Measurements from ENCODE around the gene NELFCD.

Gene NELFCD

DNA sequence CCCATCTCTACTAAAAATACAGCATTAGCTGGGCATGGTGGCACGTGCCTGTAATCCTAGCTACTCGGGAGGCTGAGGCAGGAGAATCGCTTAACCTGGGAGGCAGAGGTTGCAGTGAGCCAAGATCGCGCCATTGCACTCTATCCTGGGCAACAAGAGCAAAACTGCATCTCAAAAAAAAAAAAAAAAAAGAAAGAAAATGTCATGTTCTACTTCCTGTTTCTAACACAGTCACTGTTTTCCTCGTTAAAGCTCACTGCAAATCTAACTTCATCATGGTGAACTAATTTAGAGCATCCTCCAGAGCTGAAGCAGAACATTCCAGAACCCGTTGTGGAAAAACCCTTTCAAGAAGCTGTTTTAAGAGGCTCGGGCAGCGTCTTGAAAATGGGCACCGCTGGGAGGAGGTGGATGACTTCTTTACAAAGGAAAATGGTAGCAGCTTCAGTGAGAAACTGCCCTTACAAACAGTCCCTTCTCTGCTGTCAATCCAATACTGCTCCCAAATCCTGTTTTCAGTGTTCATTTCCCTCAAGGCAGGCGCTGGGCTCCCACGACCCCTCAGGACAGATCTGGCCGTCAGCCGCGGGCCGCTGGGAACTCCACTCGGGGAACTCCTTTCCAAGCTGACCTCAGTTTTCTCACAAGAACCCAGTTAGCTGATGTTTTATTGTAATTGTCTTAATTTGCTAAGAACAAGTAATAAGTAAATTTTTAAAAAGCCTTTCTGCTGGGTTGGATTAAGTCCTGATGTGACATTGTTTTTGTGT, 13.5 kb downstream of the NELFCD start:
- no peak for DNase-seq (ENCODE audit: low read depth in 2 of 2)

GRCh38 chr20:58995461-58996225, 14.6 kb downstream of the NELFCD start:
- no peak for DNase-seq (ENCODE audit: low read depth in 2 of 2)

DNA sequence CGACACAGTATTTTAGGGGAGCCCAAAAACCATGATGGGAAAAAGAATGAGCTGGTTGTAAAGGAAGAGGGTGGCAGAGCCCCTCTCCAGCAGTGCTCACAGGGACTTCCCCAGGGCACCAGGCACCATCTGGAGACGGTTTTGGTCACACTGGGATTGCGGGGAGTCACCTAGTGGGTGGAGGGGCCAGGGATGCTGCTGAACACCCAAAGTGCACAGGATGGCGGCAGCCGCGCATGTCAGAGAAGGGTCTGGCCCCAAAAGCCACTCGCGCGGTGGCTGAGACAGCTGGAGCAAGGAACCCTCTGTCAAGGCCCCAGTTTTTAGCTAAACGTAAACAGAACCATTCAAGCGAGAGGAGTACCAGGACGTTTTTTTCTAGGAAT, 15.2 kb downstream of the NELFCD start:
- DNase-seq (ENCODE audit: low read depth in 2 of 2): no peak

DNA sequence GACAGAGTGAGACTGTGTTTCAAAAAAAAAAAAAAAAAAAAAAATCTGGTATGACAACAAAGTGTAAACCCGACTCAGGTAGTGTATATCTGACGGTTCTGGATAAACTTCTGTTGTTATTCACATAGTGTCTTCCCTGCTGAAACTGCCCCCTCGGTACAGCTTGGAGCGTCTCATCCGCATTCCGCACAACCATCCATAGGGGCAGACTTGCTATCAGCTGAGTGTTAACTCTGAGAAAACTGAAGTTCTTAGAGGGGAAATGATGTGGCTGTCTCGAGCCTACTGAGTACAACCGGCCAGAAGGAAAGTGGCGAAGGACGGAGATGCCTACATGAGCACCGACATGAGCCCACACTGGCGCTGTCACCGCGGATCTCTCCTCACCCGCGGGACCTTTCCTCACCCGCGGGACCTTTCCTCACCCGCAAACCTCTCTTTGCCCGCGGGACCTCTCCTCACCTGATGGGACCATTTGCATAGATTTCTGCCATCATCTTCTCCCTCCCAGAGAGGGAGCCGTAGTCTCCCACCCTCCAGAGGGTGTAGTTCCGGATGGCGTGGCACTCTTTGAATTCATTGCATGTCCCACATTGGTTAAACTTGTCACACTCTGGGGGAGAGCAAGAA, 16.2 kb downstream of the NELFCD start:
- DNase-seq (ENCODE audit: low read depth in 2 of 2): no peak

DNA sequence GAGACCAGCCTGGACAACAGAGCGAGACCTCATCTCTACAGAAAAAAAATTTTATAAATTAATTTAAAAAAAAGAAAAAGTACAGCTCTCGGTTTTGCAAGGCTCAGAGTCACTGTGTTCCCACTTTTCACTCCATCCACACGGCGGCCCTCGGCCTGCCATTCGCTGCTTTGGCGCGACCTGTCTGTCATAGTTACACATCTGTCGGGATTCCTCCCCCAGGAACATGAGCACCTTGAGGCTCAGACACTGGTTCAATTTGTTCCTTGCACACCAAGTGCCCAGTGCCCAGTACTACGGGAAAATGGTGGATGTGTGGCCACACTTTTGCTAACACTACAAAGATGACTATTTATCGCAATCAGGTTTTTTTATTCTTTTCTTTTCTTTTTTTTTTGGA, 17.6 kb downstream of the NELFCD start:
- DNase-seq (ENCODE audit: low read depth in 2 of 2): no peak

DNA sequence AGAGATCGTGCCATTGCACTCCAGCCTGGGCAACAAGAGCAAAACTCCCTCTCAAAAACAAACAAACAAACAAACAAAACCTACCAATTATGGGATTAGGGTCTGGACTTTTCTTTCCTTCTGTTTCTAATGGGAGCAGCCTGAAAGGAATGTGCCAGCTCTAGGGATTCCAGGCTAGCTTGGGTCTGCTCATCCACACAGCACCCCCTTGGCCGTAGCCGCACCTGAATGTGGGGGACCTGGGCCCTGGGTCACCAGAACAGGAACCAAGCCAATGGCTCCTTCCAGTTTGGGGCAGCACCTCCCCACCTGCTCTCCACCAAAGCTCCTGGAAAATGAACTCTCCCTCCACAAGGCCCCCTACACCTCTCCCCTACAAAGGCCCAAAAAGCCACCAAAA, 19.3 kb downstream of the NELFCD start:
- DNase-seq (ENCODE audit: low read depth in 2 of 2): no peak

DNA sequence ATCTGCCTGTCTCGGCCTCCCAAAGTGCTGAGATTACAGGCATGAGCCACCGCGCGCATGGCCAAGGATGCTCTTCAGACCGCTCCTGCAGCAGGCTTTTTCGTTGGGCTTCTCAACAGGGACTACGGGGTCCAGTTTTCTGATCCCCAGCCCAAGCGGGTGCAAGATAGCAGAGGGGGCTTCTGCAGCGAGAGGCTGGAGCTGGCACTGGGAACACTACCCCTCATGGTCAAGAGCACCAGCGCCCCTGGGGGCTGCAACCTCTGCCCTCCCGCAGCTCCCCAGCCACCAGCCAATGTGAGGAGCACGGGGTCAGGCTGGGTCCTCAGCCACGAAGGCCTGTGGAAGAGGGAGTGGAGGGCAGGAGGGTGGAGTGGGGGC, 20.0 kb downstream of the NELFCD start:
- DNase-seq (ENCODE audit: low read depth in 2 of 2): no peak

GRCh38 chr20:59001449-59002171, 20.6 kb downstream of the NELFCD start:
- DNase-seq (ENCODE audit: low read depth in 2 of 2): no peak

DNA sequence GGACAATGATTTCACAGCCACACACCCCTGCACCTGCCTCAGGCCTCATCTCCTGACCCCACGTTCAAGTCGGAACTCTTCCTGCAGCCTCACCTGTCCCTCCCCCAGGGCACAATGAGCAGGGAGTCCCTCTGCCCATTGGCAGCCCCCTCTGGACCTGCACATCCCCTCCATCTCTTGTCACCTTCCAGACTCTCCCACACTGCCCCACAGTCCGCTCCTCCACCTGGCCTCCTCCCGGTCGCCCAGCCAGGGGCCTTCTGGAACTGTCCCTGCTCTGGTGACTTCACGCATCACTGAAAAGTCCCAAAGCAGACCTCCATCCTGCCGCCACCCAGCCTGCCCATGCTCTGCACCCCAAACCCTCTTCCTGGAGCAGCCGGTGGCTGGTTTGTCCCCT, 21.3 kb downstream of the NELFCD start:
- no peak for DNase-seq (ENCODE audit: low read depth in 2 of 2)

DNA sequence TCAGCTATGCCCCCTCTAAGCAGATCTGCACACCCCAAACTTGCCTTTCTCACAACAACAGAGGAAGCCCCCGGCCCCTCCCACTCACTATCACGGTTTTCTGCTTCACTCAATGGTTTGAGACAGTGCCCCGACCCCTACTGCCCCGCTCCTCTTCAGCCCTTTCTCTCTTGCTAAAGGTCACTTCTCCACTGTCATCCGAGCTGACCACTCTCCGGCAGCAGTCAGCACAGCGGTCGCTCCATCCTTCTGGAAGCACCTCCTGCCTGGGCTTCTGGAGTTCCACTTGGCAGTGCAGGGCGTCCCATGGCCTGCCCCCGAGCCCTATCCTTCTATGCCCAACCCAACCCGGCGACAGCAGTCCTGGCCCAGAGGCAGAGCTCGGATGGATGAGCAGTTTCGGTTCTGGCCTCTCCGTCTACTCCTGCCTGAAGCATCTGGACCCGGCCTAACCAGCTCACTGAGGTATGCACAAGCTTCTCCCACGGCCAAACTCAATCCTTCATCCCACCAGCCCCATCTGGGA, 21.9 kb downstream of the NELFCD start:
- DNase-seq (ENCODE audit: low read depth in 2 of 2): no peak

GRCh38 chr20:59003836-59004492, 22.9 kb downstream of the NELFCD start:
- DNase-seq (ENCODE audit: low read depth in 2 of 2): no peak

- DNase-seq (ENCODE audit: low read depth in 2 of 2): no peak
These were observed 23.4 kb downstream of the NELFCD start for GRCh38 chr20:59004493-59004762.

DNA sequence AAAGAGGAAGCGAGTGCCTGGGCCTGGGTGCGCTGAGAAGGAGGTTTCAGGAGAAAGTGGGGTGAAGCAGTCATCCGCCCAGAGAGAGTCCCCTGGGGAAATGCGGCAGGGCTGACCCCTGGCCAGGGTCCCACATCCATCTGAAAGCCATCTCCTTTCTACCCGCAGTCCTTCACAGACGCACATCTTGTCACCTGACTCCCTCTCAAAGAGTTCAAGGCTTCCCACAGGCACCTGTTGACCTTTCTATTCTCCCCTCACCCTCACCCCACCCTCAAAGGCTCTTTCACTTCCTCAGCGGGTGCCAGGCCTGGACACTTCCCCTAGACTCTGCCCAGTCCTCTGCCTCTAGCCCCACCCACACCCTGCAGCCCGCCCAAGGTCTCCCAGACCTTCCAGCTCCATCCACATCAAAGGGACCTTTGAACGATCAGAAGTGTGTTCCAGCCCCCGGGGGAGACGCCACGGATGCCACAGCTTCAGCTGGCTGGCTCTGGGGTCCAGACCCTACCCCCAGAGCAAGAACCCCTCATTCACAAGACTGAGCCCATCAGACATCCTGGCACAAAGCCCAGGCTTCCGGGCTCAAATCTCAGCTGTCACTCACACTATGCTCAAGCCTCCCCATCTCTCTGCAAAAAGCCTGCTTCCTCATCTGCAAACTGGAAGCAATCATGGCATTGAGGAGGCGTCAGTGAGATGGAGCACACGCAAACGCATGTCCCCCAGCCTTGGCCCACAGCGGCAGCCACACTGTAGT, 23.9 kb downstream of the NELFCD start:
- no peak for DNase-seq (ENCODE audit: low read depth in 2 of 2)

GRCh38 chr20:59005523-59006166, 24.6 kb downstream of the NELFCD start:
- DNase-seq (ENCODE audit: low read depth in 2 of 2): no peak

DNA sequence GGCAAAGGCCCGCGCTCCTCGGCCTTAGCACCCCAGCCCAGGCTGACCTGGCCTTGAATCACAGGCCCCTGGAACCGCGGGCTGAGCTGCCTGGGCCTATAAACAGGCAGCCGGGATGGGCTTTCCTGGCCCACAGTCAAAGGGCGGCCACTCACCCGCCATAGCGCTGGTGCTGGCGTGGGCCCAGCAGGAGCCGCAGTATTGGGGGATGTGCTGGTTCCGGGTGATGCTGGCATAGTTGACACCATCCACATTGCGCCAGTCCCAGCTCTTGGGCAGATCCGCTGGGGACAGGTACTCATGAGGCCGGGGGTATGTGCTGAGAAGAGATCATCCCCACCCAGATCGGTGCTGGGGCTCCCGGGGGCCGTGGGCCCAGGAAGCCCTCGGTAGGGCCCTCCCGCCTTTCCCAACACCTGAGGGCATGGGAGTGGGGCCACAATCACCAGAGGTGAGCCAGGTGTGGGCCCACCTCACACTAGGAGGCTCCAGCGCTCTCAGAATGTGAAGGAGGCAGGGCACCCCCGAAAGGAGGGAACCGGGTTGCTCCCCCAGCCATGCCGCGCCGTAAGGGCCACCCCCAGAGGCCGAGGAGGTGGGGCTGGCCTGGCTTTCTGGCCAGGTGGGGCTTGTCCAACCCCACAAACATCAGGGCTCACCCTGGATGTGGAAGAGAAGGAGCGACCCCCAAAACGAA, 25.3 kb downstream of the NELFCD start:
- DNase-seq (ENCODE audit: low read depth in 2 of 2): no peak

GRCh38 chr20:59006864-59007664, 26.0 kb downstream of the NELFCD start, which contains the start of gene CTSZ:
Gene CTSZ (minus strand): TSS chr20:59007254. CDS start chr20:59007128, 126 bp downstream.
- DNase-seq (ENCODE audit: low read depth in 2 of 2): peak in 1 of 2 donors; percentile 48

DNA sequence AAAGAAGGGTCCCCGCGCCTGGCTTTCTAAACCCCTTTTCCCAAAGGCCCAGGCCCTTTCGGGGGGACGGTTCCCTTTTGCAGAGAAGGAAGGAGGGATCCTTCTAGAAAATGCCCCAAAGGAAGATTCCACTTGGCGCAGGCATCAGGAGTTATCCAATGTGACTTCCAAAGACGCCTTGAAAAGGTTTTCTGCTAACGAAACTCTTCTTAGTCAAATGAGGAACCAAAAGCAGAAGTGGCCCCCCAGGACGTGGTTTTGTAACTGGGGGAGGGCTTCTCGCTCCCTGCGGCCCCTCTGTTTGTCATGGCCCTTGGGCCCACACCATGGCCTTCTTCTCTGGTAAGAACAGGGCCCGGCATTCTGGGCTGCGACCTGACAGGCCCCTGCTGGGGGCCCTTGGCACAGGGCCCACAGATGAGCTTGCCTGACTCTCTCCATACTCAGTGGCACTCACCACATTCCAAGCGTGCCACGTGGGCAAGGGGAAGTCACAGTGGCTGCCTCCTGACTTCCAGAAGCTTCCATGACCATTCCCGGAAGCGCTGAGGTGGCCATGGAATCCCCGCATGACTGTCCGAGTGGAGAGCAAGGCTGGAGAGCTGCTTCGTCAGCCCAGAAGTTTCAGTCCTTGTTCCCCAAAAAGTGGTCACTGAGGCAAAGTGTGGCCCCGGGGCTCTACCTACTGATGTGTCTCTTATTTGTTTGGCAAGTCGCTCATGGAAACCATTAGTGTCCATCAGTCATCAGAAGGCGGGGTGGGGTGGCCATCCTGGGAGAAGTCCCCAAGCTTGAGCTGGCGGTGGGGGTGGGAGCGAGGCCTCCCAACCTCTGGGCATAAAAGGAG, 26.8 kb downstream of the NELFCD start:
- no peak for DNase-seq (ENCODE audit: low read depth in 2 of 2)
